Measurements from ENCODE around the gene VAV2.

Gene VAV2

GRCh38 chr9:133839822-133840329 is 152.2 kb downstream of the VAV2 start:
- no peak for TF ChIP-seq CTCF (IDR thresholded peaks at IDR 0.05)
- TF ChIP-seq ZFX (IDR thresholded peaks at IDR 0.05; ENCODE audit: borderline replicate concordance) = no peak
- no peak overlapping the region for H3K27ac ChIP-seq

- TF ChIP-seq ZFX (IDR thresholded peaks at IDR 0.05; ENCODE audit: borderline replicate concordance) = no peak
- no peak for TF ChIP-seq CTCF (IDR thresholded peaks at IDR 0.05)
- H3K27ac ChIP-seq = no peak overlapping the region
Measured at GRCh38 chr9:133838859-133839507, 153.1 kb downstream of the VAV2 start.

- H3K27ac ChIP-seq = no peak overlapping the region
- TF ChIP-seq ZFX (IDR thresholded peaks at IDR 0.05; ENCODE audit: borderline replicate concordance) = no peak
- no peak for TF ChIP-seq CTCF (IDR thresholded peaks at IDR 0.05)
Measured at GRCh38 chr9:133837627-133838597, 154.2 kb downstream of the VAV2 start.

GRCh38 chr9:133836818-133837217 is 155.3 kb downstream of the VAV2 start:
- TF ChIP-seq ZFX (IDR thresholded peaks at IDR 0.05; ENCODE audit: borderline replicate concordance) (no peak), CTCF (IDR thresholded peaks at IDR 0.05) (no peak)
- no peak overlapping the region for H3K27ac ChIP-seq

- H3K27ac ChIP-seq = no peak overlapping the region
Measured at GRCh38 chr9:133836001-133836758, 155.9 kb downstream of the VAV2 start.

More at GRCh38 chr9:133836001-133836758, 155.9 kb downstream of the VAV2 start:
- TF ChIP-seq ZFX (IDR thresholded peaks at IDR 0.05; ENCODE audit: borderline replicate concordance) (no peak), CTCF (IDR thresholded peaks at IDR 0.05) (no peak)
